Iris pigment epithelial cell (primary cell): ENCODE measurements around the gene STRN.
"Not testable (repeated sequence)": the region's sequence is repeated elsewhere in the genome, so short reads cannot be mapped to it uniquely, and the experiment has no call there.

Experiments used
- DNase-seq: peaks from one replicate; pipeline ENCODE4 v3.0.0-alpha.2; 2011; ENCODE audit warnings: low read depth

The STRN gene

GRCh38 chr2:36906277-36906676 is 60.1 kb downstream of the STRN start:
- DNase-seq: no peak

DNA sequence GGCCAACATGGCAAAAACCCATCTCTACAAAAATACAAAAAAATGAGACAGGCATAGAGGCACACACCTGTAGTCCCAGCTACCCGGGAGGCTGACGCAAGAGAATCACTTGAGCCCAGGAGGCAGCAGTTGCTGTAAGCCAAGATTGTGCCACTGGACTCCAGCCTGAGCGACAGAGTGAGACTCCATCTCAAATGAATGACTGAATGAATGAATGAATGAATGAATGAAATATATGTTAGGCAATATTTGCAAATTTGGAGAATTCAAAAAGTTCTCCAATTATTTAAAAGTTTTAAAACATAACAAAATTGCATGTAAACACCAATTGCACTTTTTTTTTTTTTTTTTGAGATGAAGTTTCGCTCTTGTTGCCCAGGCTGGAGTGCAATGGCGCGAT is 61.7 kb downstream of the STRN start:
- no peak for DNase-seq

DNA sequence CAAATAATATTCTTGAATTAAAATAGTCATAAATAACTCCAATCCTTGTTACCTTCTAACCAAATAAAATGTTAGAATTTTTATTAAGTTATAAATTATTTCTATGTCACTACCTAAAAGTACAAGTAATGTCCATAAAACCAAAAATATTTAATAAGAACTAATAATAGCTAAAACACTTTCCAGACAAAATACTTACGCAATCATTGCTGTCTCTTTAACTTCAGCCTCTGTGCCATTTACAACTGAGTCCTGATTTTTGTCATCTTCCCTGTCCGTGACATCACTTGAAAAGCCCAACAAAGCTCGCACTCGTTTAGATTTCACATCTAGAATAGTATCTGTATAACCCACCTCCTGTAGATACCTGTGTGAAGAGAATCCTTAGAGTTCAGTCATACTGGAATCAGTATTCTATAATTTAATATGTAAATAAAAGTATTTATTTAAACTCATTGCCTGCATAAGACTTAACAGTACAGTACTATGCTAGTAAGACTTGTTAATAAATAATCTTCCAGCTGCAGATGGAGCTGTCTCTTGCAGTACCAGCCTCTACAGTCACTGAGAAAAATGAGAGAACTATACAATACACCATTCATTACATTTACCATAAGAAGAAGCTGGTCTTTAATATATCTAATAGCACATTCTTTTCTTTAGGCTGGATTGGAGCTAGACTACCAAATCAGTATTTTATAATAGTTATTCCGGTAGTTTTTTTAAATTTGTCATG is 63.8 kb downstream of the STRN start:
- DNase-seq: no peak

GRCh38 chr2:36892805-36893204 is 73.5 kb downstream of the STRN start:
- DNase-seq: no peak

- DNase-seq: peak; percentile 97
Measured at GRCh38 chr2:36889795-36890194, 76.5 kb downstream of the STRN start.

DNA sequence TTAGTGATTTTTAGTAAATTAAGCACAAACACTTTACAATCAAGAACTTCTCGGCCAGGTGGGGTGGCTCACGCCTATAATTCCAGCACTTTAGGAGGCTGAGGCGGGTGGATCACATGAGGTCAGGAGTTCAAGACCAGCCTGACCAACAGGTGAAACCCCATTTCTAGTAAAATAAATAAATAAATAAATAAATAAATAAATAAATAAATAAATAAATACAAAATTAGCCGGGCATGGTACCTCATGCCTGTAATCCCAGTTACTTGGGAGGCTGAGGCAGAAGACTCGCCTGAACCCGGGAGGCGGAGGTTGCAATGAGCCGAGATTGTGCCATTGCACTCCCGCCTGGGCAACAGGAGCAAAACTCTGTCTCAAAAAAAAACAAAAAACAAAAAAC is 79.2 kb downstream of the STRN start:
- DNase-seq: not testable (repeated sequence)

DNA sequence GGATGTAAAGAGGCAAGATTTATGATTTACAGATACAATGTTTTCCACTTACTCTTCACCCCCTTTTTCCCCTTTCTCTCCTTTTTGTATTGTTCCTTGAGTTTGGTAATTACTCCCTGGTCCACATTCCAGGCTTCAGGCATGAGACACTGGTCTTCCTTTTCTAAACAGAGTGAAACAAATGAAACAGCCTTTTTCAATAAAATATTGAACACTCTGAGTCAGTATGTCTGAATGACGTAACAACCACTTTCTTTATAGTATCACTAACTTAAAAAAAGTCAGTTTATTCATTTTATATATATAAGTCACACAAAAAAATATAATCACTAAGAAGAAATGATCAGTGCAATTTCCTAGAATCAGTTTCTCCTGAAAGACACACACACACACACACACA is 79.7 kb downstream of the STRN start:
- DNase-seq: no peak

DNA sequence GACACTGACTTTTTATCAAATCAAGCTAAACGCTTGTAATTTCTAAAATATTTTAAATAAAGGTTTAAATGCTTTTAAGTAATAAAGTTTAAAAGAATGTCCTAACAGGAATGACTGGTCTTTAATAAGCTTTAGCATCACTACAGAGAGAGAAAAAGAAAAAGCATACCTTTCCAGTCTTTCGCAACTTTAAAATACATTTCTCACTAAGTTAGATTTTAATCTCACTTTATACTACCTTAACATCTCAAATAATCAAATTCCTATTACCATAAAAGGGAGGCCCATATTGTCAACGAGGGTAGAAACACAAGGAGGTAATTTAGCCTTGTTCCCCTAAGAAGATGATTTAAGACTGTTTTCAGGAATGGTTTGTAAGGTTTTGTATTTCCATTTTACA is 80.7 kb downstream of the STRN start:
- DNase-seq: no peak

DNA sequence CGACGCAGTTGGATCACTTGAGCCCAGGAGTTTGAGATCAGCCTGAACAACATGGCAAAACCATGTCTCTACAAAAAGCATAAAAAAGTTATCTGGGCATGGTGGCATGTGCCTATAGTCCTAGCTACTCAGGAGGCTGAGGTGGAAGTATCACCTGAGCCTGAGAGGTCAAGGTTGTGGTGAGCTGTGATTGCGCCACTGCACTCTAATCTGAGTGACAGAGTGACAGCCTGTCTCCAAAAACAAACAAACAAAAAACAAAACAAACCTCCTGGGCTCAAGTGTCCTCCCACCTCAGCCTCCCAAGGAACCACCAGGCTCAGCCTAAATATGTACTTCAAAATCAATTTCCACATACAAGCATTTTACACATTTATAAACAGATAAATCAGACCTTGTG is 83.8 kb downstream of the STRN start:
- DNase-seq: no peak

DNA sequence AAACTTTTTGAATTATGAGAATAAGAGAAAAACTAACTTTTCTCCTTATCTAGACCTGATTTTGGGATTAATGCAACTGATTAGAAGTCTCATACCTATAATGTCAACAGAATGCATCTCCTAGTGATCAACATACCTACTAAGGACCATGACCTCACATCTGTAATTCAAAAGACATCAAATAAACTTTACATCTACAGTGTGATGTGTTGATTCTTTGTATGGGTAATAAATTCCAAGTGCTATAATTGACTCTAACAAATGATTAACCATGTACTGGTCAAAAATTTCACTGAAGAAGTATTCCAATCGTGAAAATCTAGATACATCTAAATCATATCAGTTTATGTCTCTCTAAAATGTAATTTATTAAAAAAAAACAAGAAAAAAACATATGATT is 84.5 kb downstream of the STRN start:
- DNase-seq: no peak

GRCh38 chr2:36878429-36878828 is 87.9 kb downstream of the STRN start:
- no peak for DNase-seq

DNA sequence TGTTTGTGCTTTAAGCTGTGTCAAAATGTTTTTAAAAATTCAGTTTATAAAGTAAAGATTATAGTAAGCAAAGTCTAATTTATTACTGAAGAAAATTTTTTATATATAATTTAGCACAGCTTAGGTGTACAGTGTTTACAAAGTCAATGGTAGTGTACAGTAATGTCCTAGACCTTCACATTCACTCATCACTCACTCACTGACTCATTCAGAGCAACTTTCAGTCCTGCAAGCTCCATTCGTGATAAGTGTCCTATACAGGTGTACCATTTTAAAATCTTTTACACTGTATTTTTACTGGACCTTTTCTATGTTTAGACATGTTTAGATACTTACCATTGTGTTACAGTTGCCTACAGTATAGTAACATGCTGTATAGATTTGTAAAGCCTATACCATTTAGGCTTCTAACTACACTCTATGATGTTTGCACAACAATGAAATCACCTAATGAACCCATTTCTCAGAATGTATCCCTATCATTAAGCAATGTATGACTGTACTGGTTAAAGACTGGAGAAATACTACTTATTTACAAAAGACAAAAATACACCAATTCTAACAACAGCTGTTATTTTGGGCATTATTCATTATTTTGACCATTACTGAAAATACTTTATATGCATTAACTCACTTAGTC is 95.1 kb downstream of the STRN start:
- DNase-seq: peak; percentile 6

DNA sequence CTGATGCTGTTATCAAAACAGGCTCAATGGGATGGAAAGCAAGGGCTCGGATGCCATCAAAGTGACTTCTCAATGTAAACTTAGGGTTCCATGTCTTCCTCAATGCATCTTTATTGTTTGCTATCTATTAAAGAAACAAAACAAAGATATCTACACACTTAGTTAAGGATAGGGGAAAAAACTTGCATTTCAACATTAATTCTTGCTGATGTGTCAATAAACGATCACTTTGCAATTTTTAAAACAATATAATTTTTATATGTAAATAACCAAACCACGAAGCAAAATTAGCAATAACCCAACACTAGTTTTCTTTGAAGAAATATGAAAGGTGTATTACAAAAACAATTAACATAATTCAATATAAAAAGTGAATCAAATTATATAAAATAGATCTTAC is 96.7 kb downstream of the STRN start:
- DNase-seq: no peak

DNA sequence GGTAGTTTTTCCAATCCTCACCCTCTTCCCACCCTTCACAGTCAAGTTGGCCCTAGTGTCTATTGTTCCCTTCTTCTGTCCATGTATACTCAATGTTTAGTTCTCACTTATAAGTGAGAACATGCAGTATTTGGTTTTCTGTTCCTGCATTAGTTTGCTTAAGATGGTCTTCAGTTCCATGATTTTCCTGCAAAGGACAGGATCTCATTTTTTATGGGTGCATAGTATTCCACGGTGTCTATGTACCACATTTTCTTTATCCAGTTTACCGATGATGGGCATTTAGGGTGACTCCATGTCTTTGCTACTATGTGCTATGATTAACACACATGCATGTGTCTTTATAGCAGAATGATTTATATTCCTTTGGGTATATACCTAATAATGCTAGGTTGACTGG is 104.4 kb downstream of the STRN start:
- no peak for DNase-seq

GRCh38 chr2:36859366-36859792 is 107.0 kb downstream of the STRN start:
- DNase-seq: peak; percentile 8

DNA sequence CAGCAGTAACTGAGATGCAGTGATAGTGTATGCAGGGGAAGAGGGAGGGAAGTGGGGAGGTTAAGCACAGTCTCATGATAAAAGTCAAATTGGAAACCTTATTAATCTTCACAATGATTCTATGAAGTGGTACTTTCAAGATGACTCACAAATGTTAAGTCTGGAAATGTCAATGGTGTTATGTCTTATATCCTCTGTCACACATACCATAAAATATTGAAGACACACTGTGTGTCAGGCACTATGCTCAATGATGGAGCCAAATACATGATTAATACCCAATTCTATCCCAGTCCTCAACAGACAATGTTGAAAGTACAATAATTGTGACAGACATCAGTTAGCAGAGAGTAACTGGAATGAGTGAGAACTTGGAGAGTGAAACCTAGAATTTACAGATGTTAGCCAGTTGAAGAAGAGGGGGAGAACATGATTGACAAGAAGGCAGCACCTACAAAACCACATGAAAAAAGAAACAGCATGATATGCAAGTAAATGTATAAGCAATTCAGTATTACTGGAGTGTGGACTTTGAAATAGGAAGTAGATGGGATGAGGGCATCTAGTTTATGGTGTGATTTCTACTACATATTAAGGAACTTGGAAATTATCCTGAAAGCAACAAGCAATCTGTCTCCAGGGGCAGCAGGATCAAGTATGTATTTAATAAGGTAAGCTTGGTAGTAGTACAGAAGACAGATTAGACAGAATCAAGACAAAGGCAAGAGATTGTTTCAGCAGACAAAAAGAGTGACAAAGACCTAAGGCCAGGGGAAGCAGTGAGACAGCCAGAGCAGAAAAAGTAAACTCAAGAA is 107.6 kb downstream of the STRN start:
- DNase-seq: no peak

DNA sequence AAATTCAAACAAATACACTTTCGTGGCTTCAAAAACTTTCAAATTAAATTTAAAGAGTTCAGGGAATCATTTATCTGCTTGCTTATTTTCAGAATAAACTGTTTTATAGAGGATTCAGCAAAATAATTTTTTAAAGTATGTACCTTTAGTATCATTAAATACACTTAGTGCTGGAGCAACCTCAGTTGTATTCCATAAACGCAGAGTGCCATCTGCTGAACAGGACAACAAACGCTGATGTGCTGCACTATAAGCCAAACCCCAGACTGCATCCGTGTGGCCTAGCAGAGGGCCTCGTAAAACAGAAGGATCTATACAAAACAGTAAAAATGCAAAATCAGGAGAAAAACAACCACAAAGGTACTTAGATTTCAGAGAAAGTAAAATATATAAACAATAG is 108.6 kb downstream of the STRN start:
- no peak for DNase-seq

DNA sequence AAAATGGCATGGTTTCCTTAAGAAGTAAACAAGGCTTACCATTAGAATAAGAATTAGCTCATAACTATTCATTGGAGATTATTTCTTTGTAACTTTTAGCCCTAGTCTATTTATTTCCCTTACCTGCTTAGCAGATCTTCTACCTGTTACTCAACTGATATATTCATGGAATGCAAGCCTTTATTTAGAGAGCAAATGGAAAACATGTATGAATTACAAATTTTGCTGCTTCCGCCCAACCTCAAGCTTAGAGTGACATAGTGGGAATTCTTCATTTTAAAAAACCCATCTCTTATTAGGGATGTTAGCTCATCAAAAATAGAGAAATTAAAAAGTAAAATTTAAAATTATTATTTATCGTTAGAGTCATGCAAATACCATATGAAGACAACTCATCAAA is 110.9 kb downstream of the STRN start:
- DNase-seq: no peak

GRCh38 chr2:36854241-36854640 is 112.1 kb downstream of the STRN start:
- DNase-seq: no peak

GRCh38 chr2:36849265-36849664 is 117.1 kb downstream of the STRN start:
- DNase-seq: no peak

DNA sequence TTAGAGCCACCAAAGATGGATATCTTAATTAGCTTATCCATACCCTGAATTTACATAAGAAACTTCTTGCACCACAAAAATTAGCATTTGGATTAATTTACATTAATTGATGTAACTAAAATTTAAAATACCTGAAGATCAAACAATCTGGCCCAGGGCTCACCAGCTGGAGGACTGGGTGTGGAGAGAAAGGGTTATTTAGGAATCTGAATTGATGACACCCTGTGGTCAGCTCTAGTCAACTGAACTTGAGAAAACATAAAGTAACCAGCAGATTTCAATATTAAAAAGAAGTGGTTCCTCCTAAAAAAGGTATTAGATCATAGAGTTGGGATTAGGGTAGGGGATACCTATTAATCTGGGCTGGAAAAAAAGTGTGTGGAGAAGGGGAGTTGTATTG is 122.5 kb downstream of the STRN start:
- no peak for DNase-seq

DNA sequence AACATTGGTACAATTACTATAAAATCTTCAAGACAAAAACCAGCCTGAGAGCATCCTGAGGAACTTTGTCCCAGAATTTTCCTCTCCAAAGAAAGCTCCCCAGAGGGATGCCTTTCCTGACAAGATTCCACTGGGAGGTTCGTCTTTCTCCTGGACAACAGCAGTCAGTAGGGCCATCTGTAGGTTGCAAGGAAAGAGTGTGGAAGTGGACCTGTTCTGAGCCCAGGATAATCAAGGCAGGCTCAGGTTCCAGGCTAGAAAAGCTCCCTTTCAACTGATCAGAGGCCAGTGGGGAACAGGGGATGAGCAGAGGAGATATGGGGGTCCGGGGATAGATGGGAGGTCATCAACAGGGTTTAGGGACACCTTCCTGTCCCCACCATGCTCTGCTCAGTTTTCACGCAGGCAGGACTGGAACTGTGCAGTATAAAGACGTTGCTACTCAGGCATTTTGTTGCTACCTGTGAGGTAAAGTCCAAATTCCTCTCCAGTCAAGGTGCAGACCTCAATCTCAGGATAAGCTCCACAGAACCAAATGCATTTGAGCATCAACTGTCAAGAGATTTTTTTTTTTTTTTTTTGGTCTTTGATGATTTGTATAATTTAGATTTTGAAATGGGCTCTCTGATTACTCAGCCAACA is 126.2 kb downstream of the STRN start:
- DNase-seq: no peak
